Gastrocnemius medialis (tissue), 4 donors: ENCODE results near the gene CCDC138. TPM values are rescaled to one million over a fixed set of nuclear protein-coding genes. Genes with fewer than 3 reads are reported as not detected.

Source experiments
- ATAC-seq, 2 donors: fragments of 150-250 bp; one replicate each; pipeline ENCODE4 v1.9.1; 2016
- DNase-seq, 2 donors: peaks; one replicate each; pipeline ENCODE4 v3.0.0-alpha.2; 2019
- H3K27ac ChIP-seq, 4 donors: fragments of 200-600 bp; sonication (generic); 1 replicate in 1 of 4; 2 replicates in 3 of 4; pipeline ENCODE4 v1.5.1; 2016 to 2018; ENCODE audit warnings: mild to moderate bottlenecking in 2 of 4, moderate library complexity in 1 of 4
- H3K27me3 ChIP-seq, 3 donors: fragments of 200-600 bp; sonication (generic) in 2 of 3; 1 replicate in 1 of 3; 2 replicates in 2 of 3; pipeline versions ENCODE4 v1.5.1 to v1.6.0; 2016 to 2019; ENCODE audit warnings: mild to moderate bottlenecking in 1 of 3, moderate library complexity in 1 of 3
- H3K36me3 ChIP-seq, 2 donors: fragments of 200-600 bp; sonication (generic) in 1 of 2; one replicate each; pipeline ENCODE4 v1.5.1; 2017 to 2018
- H3K4me1 ChIP-seq, 2 donors: fragments of 200-600 bp; sonication (generic) in 1 of 2; one replicate each; pipeline ENCODE4 v1.5.1; 2016 to 2017; ENCODE audit warnings: mild to moderate bottlenecking in 2 of 2
- H3K4me3 ChIP-seq, 4 donors: fragments of 200-600 bp; sonication (generic) in 3 of 4; 1 replicate in 1 of 4; 2 replicates in 3 of 4; pipeline ENCODE4 v1.5.1; 2016 to 2019; ENCODE audit warnings: mild to moderate bottlenecking in 2 of 4
- H3K9me3 ChIP-seq, 3 donors: fragments of 200-600 bp; sonication (generic) in 2 of 3; 1 replicate in 1 of 3; 2 replicates in 2 of 3; pipeline ENCODE4 v1.5.1; 2016 to 2019
- POLR2A ChIP-seq, 2 donors: fragments of 450-650 bp; IDR thresholded peaks; one replicate each; pipeline ENCODE4 v1.6.1; 2017; ENCODE audit warnings: antibody characterized with exemption in 2 of 2, mild to moderate bottlenecking in 2 of 2, moderate library complexity in 2 of 2
- in situ Hi-C, 4 donors: fragments of 200-750 bp; cut with MboI; loops; one replicate each; pipeline versions ENCODE4 v1.15.0 to v1.8.0; 2017; ENCODE audit warnings: low sequenced_read_pairs in 4 of 4
- intact Hi-C: fragments of 100-400 bp; cut with DNase I; formaldehyde crosslinking; loops from one replicate; pipeline ENCODE4 v1.15.1; 2023; ENCODE audit warnings: low total_unique reads
- total RNA-seq, 4 donors: library from RNA; depleted of rRNA; stranded (reverse); fragments of >200 nt; gene quantifications; one replicate each; pipeline versions ENCODE4 v1.1.0 to v1.2.3, GENCODE V29; 2016
- TF ChIP-seq, protein P1 (sequence below), 5 experiments: fragments of 450-650 bp in 3 of 5; fragments of 200-600 bp in 2 of 5; sonication (generic) in 2 of 5; IDR thresholded peaks in 4 of 5; conservative IDR thresholded peaks in 1 of 5; 1 replicate in 4 of 5; 2 replicates in 1 of 5; pipeline ENCODE4 v1.5.1; 2016 to 2019; ENCODE audit warnings: antibody characterized with exemption in 5 of 5, mild to moderate bottlenecking in 3 of 5, moderate library complexity in 3 of 5

CCDC138 gene
- total RNA-seq, 4 donors from 2014 or later, result 0.52 to 2.8 (median 1.2) TPM

DNA sequence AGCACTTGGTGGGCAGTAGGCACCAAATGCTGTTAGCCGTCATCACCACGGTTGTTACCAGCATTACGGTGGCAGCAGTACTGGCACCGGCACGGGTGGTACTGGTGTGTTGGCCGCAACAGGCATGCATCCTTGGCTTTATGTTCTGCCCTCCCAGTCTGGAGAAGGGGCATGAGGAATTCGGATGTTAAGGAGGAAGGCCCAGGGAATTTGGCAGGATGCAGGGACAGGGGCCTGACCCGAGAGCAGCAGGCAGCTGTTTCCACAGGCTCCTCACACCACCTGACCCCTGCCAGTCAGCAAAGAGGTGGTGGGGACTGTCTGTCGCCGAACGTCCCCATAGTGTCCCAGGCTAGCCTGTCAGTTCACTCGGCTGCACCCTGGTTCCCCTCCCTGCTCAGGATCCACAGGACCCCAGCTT, 123.5 kb downstream of the CCDC138 start:
- H3K4me3 ChIP-seq, result no peak overlapping the region
- no peak for DNase-seq
- no peaks in the 10 kb centered on the region for H3K36me3 ChIP-seq
- no peak overlapping the region for H3K27ac ChIP-seq
- no peaks in the 10 kb centered on the region for H3K4me1 ChIP-seq
- intact Hi-C loops, result loop anchor here (10.0 kb wide), 1 partner anchor 565 kb away; no protein-coding TSS in a partner anchor
- in situ Hi-C loops, result no loop called here
- no peak for ATAC-seq
- TF ChIP-seq, protein P1, sequence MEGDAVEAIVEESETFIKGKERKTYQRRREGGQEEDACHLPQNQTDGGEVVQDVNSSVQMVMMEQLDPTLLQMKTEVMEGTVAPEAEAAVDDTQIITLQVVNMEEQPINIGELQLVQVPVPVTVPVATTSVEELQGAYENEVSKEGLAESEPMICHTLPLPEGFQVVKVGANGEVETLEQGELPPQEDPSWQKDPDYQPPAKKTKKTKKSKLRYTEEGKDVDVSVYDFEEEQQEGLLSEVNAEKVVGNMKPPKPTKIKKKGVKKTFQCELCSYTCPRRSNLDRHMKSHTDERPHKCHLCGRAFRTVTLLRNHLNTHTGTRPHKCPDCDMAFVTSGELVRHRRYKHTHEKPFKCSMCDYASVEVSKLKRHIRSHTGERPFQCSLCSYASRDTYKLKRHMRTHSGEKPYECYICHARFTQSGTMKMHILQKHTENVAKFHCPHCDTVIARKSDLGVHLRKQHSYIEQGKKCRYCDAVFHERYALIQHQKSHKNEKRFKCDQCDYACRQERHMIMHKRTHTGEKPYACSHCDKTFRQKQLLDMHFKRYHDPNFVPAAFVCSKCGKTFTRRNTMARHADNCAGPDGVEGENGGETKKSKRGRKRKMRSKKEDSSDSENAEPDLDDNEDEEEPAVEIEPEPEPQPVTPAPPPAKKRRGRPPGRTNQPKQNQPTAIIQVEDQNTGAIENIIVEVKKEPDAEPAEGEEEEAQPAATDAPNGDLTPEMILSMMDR (IDR thresholded peaks at IDR 0.05 in 4 of 5, conservative IDR thresholded peaks at IDR 0.05 in 1 of 5), result no peak
- TF ChIP-seq POLR2A (IDR thresholded peaks at IDR 0.05), result no peak
- H3K27me3 ChIP-seq, result peaks cover 0 to 3% (median 2%) of the 10 kb centered on the region in 3 donors
- no peaks in the 10 kb centered on the region for H3K9me3 ChIP-seq

DNA sequence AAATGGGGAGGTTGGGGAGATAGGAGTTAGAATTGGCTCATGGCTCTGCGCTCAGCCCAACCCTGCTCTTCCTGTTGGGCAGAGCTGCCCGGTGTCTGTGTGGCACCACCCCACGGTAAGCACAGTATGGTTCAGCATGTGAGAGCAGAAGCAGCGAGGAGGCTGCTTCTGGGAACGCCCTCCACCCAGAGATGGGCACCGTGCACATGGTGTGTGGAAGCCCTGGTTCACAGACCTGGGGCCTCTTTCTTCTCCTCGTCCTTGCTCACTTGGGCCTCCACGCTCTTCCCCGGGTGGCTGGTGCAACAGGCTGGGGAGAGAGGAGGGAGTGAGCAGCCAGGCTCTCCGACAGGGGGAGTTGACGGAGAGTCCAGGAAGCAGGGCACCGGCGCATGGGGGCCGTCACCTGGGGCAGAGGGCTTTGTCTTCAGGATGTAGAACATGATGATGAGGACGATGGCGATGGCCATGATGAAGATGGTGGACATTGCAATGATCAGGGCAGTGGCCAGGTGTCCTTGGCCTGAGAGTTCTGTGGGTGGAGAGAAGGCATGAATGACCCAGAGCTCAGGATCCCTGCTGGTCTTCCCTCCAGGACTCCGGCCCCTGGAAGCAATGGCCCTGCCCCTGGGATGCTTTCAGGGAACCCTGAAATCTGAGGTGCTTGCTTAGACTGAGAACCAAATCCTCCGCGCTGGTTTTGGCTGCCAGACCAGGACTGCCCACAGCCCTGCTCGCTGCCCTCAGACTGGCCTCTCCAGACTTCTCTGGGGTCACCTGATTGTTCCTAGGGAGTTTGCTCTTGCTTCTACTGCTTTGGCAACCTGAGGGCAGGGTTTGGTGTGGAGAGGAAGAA, 124.2 kb downstream of the CCDC138 start:
- ATAC-seq, result no peak
- in situ Hi-C loops, result no loop called here
- Histone ChIP-seq H3K27me3 (peaks cover 0 to 3% (median 2%) of the 10 kb centered on the region in 3 donors), H3K36me3 (no peaks in the 10 kb centered on the region), H3K27ac (no peak overlapping the region), H3K4me3 (no peak overlapping the region), H3K9me3 (no peaks in the 10 kb centered on the region), H3K4me1 (no peaks in the 10 kb centered on the region)
- no peak for DNase-seq
- TF ChIP-seq, protein P1 (IDR thresholded peaks at IDR 0.05 in 4 of 5, conservative IDR thresholded peaks at IDR 0.05 in 1 of 5), result no peak
- TF ChIP-seq POLR2A (IDR thresholded peaks at IDR 0.05), result no peak
- intact Hi-C loops, result loop anchor here (10.0 kb wide), 1 partner anchor 564 kb away; no protein-coding TSS in a partner anchor

DNA sequence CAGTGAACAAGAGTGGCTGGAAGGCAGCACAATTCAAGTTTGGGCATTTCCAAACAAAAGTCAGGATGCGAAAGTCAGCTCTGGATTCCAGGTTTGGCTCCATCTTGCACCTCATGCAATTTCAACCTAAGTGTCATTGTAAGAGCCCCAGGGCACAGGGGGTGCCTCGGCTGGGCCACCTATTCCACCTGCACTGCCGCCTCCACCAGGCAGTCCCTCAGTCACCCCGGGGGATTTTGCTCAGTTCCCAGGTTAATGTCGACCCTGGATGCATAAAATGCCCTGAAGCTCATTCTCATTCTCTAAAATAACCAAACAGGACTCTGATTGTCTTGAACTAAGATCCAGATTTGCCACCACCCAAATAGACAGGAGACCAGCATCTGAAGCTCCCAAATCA, 124.8 kb downstream of the CCDC138 start:
- no peak overlapping the region for H3K4me3 ChIP-seq
- in situ Hi-C loops (no loop called here), intact Hi-C loops (loop anchor here (10.0 kb wide), 1 partner anchor 563 kb away; no protein-coding TSS in a partner anchor)
- no peaks in the 10 kb centered on the region for H3K4me1 ChIP-seq
- DNase-seq (no peak), ATAC-seq (no peak)
- no peaks in the 10 kb centered on the region for H3K36me3 ChIP-seq
- no peak overlapping the region for H3K27ac ChIP-seq
- H3K9me3 ChIP-seq, result no peaks in the 10 kb centered on the region
- TF ChIP-seq, protein P1 (IDR thresholded peaks at IDR 0.05 in 4 of 5, conservative IDR thresholded peaks at IDR 0.05 in 1 of 5), result no peak
- peaks cover 0 to 3% (median 2%) of the 10 kb centered on the region in 3 donors for H3K27me3 ChIP-seq

GRCh38 chr2:108911807-108912628, 125.4 kb downstream of the CCDC138 start:
- ATAC-seq (no peak), DNase-seq (no peak)
- intact Hi-C loops, result loop anchor here (10.0 kb wide), 1 partner anchor 563 kb away; no protein-coding TSS in a partner anchor
- Histone ChIP-seq H3K36me3 (no peaks in the 10 kb centered on the region), H3K4me3 (no peak overlapping the region), H3K4me1 (no peaks in the 10 kb centered on the region), H3K27ac (no peak overlapping the region), H3K27me3 (peaks cover 0 to 3% (median 2%) of the 10 kb centered on the region in 3 donors), H3K9me3 (no peaks in the 10 kb centered on the region)
- TF ChIP-seq, protein P1 (IDR thresholded peaks at IDR 0.05 in 4 of 5, conservative IDR thresholded peaks at IDR 0.05 in 1 of 5), result no peak
- TF ChIP-seq POLR2A (IDR thresholded peaks at IDR 0.05), result no peak
- in situ Hi-C loops, result no loop called here
